GM13977 (cell line): Measurements from ENCODE around the gene ALPL.
A peak's percentile ranks its signal among the peaks of the same experiment; 100 is the strongest.

Experiments
- DNase-seq: peaks from one replicate; pipeline ENCODE4 v3.0.0; 2012; ENCODE audit warnings: low spot score
- in situ Hi-C: fragments of 300-500 bp; cut with MboI; formaldehyde crosslinking; loops from one replicate; pipeline ENCODE4 v1.12.0; 2022; ENCODE audit warnings: low sequenced_read_pairs, low pct_unique_long_range_greater_than_20kb, mixed read lengths, inconsistent platforms; ENCODE audit not compliant: unreplicated experiment
- TF ChIP-seq, protein P1 (sequence below): IDR thresholded peaks from 2 replicates; pipeline ENCODE4 v1.5.1; 2012; ENCODE audit warnings: mild to moderate bottlenecking, control low read depth; ENCODE audit not compliant: insufficient read depth; ENCODE audit errors: extremely low read depth, missing control alignments

ALPL gene

DNA sequence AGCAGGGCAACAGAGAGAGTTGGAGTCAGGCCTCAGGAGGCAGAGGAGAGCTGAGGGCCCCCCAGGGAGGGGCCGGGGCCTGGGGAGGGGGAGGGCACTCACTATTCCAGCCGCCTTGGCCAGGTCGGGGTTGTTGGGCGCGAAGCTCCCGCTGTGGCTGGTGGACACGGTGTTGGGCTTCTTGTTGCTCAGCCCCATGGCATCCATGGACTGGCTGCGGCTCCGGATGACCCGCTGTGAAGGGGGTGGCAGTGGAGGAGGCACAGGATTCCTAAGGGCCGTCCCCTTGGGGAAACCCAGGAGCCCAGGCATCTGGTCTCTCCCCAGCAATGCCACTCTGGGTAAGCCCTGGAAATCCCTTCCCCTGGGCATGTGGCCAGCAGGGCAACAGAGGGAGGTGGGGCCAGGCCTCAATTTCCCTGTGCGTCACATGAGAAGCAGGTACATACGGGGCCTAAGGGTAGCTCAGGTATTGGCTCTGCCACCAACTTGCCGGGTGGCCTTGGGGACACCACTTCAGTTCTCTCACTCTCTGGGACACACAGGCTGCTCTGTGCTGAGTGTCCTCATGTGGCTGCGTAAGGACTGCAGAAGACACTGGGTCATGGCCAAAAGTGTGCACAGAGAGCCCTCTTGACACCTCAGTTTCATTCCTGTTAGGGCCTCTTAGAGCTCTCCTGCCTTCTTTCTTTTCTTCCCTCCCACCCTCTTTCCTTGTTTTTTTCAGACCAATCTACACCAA lies 96.9 kb downstream of the ALPL start:
- in situ Hi-C loops, result no loop called here
- TF ChIP-seq, protein P1, sequence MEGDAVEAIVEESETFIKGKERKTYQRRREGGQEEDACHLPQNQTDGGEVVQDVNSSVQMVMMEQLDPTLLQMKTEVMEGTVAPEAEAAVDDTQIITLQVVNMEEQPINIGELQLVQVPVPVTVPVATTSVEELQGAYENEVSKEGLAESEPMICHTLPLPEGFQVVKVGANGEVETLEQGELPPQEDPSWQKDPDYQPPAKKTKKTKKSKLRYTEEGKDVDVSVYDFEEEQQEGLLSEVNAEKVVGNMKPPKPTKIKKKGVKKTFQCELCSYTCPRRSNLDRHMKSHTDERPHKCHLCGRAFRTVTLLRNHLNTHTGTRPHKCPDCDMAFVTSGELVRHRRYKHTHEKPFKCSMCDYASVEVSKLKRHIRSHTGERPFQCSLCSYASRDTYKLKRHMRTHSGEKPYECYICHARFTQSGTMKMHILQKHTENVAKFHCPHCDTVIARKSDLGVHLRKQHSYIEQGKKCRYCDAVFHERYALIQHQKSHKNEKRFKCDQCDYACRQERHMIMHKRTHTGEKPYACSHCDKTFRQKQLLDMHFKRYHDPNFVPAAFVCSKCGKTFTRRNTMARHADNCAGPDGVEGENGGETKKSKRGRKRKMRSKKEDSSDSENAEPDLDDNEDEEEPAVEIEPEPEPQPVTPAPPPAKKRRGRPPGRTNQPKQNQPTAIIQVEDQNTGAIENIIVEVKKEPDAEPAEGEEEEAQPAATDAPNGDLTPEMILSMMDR, result no peak
- DNase-seq, result no peak

DNA sequence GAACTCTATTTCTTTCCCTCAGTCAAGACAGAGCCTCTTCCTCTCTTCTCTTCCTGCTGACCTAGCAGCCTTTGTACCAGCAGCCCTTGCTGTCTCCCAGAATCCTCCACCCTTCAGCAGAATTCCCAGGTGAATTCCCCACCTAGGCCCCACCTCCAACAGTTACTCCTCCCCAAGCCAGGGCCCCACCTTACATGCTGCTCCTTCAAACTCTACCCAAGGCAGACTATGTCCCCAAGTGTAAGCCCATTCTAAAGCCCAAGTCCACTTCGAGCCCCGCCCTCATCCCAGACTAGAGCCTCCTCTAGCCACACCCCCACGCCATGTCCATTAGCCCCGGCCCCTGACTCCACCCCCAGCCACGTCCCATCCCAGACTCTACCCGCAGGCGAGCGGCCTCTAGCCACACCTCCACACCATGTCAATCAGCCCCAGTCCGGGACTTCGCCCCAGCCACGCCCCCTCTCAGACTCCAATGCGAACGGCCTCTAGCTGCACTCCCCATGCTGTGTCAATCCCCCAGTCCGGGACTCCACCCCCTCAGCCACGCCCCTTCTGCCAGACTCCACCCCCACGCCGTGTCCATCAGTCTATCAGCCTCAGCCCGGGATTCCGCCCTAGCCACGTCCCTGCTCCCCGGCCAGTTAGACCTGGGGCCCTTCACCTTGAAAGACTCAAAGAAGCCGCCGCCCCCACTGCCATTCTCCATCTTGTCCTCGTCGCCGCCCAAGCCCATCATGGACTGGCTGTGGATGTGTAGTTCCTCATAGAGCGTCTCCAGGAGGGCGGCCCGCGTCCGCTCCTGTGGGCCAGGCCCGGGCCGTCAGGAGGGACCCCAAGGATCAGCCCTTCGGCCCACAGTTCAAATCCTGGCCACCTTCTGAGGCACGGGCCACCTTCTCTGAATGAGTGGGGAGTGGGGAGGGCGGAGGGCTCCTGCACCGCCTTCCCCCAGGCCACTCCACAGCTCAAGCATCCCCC lies 98.6 kb downstream of the ALPL start:
- TF ChIP-seq, protein P1, result no peak
- DNase-seq, result peak; percentile 97
- in situ Hi-C loops, result no loop called here

DNA sequence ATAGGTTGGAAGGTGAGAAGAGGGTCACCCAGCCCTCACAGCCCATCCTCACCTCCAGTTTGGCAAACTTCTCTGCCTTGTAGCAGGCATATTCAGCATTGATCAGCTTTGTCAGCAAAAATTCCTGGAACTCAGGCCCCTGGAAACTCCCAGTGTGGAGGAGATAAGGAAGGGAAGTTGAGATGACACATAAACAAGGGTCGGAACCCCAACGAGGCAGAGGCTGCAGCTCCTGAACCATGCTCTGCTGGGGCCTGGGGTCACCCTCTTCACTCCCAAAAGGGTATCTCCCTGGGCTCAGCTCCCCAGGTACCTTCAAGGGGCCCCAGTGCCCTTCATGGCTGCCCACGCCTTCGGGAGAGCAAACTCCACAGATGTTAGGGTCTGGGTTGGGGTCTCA lies 99.6 kb downstream of the ALPL start:
- DNase-seq, result no peak
- TF ChIP-seq, protein P1, result no peak
- in situ Hi-C loops, result no loop called here

DNA sequence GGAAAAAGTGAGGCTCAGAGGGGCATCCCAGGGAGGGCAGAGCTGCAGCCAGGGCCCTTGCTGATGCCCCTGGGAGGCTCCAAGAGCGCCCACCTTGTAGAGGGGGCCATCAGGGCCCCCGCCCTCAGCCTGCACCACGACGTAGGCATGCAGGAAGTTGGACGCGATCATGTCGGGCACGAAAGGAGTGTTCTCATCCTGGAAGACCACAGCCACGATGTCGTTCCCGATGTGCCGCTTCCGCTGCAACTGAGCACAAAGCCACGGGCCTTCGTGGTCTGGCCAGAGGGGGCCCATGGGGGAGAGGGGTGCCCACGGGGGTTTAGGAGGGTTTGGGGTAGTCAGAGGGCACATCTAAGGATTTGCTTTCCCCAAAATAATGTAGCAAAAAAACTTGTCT lies 100.8 kb downstream of the ALPL start:
- in situ Hi-C loops, result no loop called here
- TF ChIP-seq, protein P1, result no peak
- no peak for DNase-seq

DNA sequence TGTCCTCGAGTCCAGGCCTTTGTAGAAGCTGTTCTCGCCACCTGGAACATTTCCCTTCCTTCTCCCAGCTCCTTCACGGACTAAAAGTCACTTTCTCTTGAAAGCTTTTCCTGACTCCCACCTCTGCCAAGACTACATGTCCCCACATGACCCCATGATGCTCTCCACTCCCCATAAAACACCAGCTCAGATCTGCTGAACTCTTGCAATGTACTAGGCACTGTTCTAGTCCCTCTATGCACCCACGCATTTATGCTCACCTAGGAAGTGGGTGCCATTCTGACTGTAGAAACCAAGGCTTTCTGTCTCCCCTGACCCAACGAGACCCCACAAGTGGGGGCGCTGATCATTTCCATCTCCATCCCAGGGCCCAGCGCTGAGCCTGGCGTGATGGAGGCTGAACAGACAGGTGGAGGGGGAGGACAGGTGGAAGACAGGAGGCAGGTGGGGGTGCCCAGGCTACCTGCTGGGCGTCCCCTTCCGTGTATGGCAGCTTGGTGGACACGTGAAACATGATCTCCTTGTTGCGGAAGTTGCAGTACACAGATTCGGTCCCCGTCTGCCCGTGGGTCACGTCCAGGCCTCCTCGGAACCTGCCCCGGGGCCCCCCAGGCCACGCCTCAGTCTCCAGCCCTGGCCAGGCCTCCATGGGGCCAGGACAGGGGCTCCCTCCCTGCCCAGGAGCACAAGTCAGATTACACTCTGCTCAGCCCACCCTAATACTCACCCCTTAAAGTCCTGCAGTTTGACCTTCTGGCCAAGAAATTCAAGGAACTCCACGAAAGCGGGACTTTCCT lies 102.0 kb downstream of the ALPL start:
- TF ChIP-seq, protein P1, result no peak
- no peak for DNase-seq
- in situ Hi-C loops, result no loop called here

DNA sequence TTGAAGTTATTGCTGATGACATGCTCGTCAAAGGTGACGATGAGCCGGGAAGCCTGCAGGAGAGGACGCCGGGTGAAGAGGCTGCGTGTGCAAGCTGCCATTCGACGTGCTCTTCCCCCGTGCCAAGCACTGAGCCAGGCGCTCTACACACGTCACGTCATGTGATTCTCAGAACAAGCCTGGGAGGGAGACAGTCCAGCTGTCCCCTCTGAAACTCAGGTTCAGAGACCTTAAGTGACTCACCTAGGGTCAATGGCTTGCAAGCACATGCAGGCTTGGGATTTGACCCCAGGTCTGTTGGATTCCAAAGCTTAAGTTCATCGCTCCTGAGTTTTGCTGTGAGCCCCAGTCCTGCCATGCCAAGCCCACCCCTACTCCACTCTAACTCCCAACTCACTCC lies 102.8 kb downstream of the ALPL start:
- TF ChIP-seq, protein P1, result no peak
- in situ Hi-C loops, result no loop called here

More for the DNA sequence above, 102.8 kb downstream of the ALPL start:
- DNase-seq, result no peak
